GM21723 (cell line): Measurements from ENCODE around the gene GPS2.
A peak's percentile ranks its signal among the peaks of the same experiment; 100 is the strongest.

Source experiments
- ATAC-seq: cut with Tn5 transposase; IDR thresholded peaks from one replicate; pipeline ENCODE4 v1.9.1; 2021; ENCODE audit warnings: mild to moderate bottlenecking, moderate library complexity; ENCODE audit not compliant: unreplicated experiment

GPS2 gene, protein sequence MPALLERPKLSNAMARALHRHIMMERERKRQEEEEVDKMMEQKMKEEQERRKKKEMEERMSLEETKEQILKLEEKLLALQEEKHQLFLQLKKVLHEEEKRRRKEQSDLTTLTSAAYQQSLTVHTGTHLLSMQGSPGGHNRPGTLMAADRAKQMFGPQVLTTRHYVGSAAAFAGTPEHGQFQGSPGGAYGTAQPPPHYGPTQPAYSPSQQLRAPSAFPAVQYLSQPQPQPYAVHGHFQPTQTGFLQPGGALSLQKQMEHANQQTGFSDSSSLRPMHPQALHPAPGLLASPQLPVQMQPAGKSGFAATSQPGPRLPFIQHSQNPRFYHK

GRCh38 chr17:7314719-7315569 lies at the start of gene GPS2:
TSS of gene GPS2 (minus strand) at chr17:7315360. CDS start at chr17:7315052, 308 bp downstream.
- ATAC-seq: peak; percentile 64

DNA sequence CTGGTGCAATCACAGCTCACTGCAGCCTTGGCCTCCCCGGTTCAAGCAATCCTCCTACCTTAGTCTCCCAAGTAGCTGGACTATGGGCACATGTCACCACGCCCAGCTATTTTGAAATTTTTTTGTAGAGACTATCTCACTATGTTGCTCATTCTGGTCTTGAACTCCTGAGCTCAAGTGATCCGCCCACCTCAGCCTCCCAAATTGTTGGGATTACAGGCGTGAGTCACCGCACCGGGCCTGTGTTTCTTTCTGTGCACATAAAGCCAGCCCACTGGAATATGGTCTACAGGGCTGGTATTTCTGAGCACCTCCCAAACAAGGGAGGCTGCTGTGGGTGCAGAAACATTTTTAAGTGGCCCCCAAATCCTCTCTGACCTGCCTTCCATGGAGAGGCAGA lies 48.2 kb upstream of the GPS2 start:
- no peak for ATAC-seq

DNA sequence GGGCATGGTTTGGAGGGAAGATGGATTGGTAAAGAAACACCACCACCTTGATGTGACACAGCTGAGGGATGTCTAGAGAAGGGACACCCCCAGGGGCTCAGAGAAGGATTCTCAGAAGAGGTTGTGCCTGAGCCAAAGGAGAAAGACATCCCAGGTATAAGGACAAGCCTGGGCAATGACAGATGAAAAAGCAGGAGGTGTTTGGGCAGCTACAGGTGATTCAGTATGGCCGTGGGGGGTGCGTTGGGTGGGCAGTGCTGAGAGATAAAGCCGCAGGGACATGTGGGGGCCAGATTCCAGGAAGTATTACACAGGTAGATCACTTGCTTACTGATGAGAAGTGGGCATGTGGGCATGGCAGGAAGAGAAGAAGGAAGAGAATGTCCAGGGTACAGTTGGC lies 46.7 kb upstream of the GPS2 start:
- ATAC-seq: no peak

GRCh38 chr17:7357381-7357780 lies 42.2 kb upstream of the GPS2 start:
- ATAC-seq: no peak

DNA sequence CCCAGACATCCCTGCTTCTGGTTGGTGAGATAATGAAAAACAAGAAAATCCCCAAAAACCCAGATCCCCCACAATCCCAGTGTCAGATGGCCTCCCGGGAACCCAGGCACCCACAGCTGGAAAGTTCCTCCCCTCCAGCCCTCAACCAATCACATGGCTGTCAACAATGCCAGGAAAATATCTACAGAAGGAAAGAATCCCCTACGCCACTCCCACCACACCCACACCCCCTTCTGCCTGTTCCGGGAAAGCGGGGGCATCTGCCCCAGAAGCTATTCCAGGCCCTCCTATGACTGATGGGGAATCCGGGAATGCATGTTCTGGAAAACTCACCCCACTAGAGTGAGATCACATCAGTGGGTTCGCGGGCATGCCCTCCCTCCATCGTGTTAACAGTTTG lies 41.6 kb upstream of the GPS2 start:
- no peak for ATAC-seq

GRCh38 chr17:7356072-7356549 lies 41.0 kb upstream of the GPS2 start:
- ATAC-seq: no peak

DNA sequence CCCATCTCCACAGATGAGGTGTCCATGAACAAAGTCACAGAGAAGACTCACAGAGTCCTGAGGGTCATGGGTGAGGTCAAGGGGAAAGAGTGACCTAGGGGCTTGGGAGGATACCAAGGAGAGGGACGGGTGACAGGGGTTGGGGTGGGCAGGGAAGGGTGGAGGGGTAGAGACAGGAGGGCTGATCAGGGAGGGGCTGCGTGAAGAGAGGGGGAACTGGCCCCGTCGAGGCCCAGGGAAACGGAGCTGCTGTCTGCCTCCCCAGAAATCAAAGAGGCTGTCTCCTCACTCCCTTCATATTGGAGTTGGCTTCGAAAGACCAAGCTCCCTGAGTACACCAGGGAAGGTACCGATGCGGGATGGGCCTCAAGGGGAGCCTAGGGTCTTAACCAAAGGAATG lies 40.4 kb upstream of the GPS2 start:
- no peak for ATAC-seq

- no peak for ATAC-seq
Observed at GRCh38 chr17:7355053-7355452, 39.9 kb upstream of the GPS2 start, which contains the start of gene TMEM95. TSS of gene TMEM95 (plus strand) at chr17:7355156. CDS start at chr17:7355205, 49 bp downstream.

DNA sequence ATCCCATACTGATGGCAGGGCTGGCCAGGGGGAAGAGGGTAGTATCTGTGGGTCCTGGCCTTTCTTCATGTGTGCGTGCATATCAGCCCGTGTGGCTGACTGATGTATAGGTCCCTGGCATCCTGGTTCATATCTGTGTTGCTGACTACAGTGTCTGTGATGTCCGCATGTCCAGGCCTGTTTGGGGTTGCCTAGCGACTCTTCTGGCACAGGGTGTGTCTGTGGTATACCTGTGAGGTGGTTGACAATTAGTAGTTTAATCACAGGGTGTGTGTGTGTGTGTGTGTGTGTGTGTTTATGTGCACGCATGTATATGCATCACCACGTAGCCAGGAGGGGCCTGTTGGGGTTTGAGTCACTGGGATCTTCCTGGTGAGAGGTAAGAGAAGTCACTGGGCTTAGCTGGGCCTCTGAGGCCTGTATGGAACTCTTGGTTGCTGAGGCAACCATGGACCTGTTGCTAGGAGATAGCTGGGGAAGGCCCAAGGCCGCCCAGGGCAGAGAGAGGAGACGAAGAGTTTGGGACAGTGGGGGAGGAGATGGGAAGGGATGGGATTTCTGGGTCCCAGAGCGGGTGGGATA lies 39.2 kb upstream of the GPS2 start:
- ATAC-seq: no peak

- ATAC-seq: no peak
Observed at GRCh38 chr17:7352910-7353635, 37.9 kb upstream of the GPS2 start.

DNA sequence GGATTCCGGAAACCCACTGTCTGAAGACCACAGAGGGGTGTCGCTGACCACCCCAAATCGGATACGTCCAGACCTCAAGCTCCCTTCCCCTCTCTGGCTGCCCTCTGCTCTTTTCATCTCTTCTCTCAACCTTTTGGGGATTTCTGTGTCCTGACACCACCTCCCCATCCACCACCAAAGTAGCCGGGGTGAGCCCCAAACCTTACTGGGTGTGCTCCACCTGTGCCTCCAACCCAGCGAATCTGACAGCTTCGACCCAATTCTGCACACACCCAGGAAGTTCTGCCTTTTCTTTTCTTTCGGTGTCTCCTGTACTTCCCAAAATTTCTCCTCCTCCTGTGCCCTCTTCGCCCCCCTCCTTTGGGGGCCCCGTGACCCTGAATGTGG lies 37.3 kb upstream of the GPS2 start:
- ATAC-seq: no peak

- ATAC-seq: peak; percentile 58
Observed at GRCh38 chr17:7351665-7352502, 36.7 kb upstream of the GPS2 start, which contains the start of gene KCTD11. TSS of gene KCTD11 (plus strand) at chr17:7352162.

DNA sequence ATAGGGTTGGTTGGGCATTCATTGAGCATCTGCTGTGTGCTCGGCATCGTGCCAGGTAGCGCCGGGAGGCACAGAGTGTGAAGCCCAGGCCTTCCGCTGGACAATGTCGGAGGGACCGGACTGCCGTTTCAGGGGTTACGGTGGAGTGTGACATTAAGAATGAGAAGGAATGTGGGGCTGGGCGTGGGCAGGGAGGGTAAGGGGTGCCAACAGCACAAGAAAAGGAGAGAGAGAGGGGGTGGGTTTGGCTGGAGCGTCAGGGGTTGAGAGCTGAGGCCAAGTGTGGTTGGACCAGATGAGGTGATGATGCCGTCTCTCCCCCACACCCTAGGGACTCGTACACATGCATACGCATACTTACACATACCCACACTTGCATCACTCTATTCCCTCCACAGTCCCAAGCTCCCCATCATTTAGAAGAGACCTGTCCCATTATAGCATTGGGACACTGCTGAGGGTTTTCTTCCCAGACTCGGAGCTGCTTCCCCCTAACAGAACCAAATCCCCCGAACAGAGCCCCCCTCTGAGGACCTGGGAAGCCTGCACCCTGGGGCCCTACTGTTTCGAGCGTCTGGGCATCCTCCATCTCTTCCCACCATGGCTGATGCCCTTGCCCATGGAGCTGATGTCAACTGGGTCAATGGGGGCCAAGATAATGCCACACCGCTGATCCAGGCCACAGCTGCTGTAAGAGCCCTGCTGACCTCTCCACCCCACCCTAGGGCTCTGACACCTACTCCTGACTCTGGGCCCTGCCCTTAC lies 33.5 kb upstream of the GPS2 start:
- no peak for ATAC-seq

DNA sequence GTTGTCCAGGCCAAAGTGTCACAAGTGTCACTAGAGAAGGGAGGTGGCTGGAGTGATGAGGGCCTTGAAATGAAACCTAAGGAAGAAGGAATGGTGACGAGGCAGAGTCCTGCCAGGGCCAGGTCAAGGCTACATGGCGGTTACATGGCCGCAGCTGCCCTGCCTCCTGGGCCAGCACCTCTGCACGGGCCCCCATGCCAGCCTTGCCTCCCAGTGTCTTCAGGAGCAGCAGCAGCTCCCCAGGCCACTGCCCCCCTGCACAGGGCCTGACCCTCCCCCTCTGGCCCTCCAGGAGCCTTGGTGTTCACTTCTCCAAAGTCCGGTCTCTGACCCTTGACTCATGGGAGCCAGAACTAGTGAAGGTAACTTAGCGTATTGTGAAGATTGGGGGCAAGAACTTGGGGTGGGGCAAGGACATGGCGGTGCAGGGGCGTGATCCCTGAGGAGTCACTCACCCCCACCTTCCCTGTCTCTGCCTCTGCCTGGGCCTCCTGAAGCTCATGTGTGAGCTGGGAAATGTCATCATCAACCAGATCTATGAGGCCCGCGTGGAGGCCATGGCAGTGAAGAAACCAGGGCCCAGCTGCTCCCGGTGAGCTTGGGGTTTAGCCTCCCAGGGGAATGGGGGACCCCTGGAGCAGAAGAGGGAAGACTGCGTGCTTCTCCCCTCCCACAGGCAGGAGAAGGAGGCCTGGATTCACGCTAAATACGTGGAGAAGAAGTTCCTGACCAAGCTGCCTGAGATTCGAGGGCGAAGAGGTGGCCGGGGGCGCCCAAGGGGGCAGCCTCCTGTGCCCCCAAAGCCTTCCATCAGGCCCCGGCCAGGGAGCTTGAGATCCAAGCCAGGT lies 32.7 kb upstream of the GPS2 start:
- no peak for ATAC-seq

- ATAC-seq: no peak
Observed at GRCh38 chr17:7346761-7347614, 31.8 kb upstream of the GPS2 start.

DNA sequence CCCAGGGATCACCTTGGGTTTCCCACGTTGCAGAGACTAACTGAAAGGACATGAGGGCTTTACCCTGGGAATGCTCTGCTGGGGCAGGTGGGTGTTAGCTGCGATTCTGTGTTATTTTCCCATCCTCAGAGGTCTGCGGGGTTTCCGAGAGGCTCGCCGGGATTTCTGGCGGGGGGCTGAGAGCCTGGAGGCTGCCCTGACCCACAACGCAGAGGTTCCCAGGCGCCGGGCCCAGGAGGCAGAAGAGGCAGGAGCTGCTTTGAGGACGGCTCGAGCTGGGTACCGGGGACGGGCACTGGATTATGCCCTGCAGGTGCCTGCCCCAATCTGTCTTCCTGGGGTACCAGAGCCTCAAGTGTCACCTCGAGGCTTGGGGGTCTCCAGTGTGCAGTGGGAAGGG lies 28.1 kb upstream of the GPS2 start:
- no peak for ATAC-seq

- no peak for ATAC-seq
Observed at GRCh38 chr17:7341842-7342241, 26.7 kb upstream of the GPS2 start.
